H1 (cell line): Measurements from ENCODE around the gene GLE1. TPM values are rescaled to one million over a fixed set of nuclear protein-coding genes. Genes with fewer than 3 reads are reported as not detected.

Experiments
- CTCF ChIA-PET: fragments of 300-600 bp; sonication (Branson Sonifier 250); formaldehyde crosslinking; loops from one replicate; lab custom pipeline; 2021; ENCODE audit not compliant: partially characterized antibody; lab: Charles Lee
- POLR2A ChIA-PET: fragments of 300-600 bp; sonication (Branson Sonifier 250); formaldehyde crosslinking; loops from one replicate; lab custom pipeline; 2021; ENCODE audit warnings: inconsistent platforms; ENCODE audit not compliant: partially characterized antibody; lab: Charles Lee
- DNase-seq, 2 experiments: peaks; one replicate each; pipeline versions ENCODE4 v3.0.0 to v3.0.0-alpha.2; 2010 to 2022; ENCODE audit warnings: low spot score in 2 of 2, low read depth in 1 of 2, mixed read lengths in 1 of 2
- FAIRE-seq: peaks from 2 replicates; lab custom pipeline; 2011; peaks lifted over from hg19 to GRCh38; lab: Jason Lieb, UNC
- H2AFZ ChIP-seq: 2 replicates; pipeline ENCODE4 v1.8.1; 2012; ENCODE audit warnings: low read length, inconsistent platforms
- H2AK5ac ChIP-seq: 2 replicates; pipeline ENCODE4 v1.6.1; 2013; ENCODE audit warnings: low read depth, low read length
- H2BK120ac ChIP-seq: replicated peaks from 2 replicates; pipeline ENCODE3; 2013; ENCODE audit warnings: low read depth, low read length, inconsistent platforms
- H2BK12ac ChIP-seq: 2 replicates; pipeline ENCODE4 v1.6.1; 2013; ENCODE audit warnings: low read depth, low read length
- H2BK15ac ChIP-seq: 2 replicates; pipeline ENCODE4 v1.6.1; 2013; ENCODE audit warnings: low read length
- H2BK20ac ChIP-seq: 2 replicates; pipeline ENCODE4 v1.6.1; 2013; ENCODE audit warnings: low read length
- H2BK5ac ChIP-seq: 2 replicates; pipeline ENCODE4 v1.6.1; 2013; ENCODE audit warnings: low read depth, low read length
- H3K14ac ChIP-seq: 2 replicates; pipeline ENCODE4 v1.6.1; 2013; ENCODE audit warnings: inconsistent platforms; ENCODE audit not compliant: insufficient read length
- H3K18ac ChIP-seq: 2 replicates; pipeline ENCODE4 v1.6.1; 2013; ENCODE audit warnings: low read length; ENCODE audit errors: extremely low read depth
- H3K23ac ChIP-seq: 2 replicates; pipeline ENCODE4 v1.6.1; 2013; ENCODE audit warnings: inconsistent platforms; ENCODE audit not compliant: insufficient read length
- H3K23me2 ChIP-seq: 2 replicates; pipeline ENCODE4 v1.6.1; 2013; ENCODE audit warnings: low read depth, low read length
- H3K27ac ChIP-seq: 2 replicates; pipeline ENCODE4 v1.6.1; 2011; ENCODE audit warnings: low read depth, low read length, inconsistent platforms
- H3K27me3 ChIP-seq, 4 experiments: replicated peaks in 1 of 4; 1 replicate in 1 of 4; 2 replicates in 3 of 4; pipeline versions ENCODE4 v1.6.1 to v1.8.1; 2011 to 2013; ENCODE audit warnings: low read length in 3 of 4, mild to moderate bottlenecking in 3 of 4, inconsistent platforms in 2 of 4, mixed read lengths in 2 of 4, moderate library complexity in 1 of 4; ENCODE audit not compliant: control insufficient read depth in 3 of 4, insufficient read depth in 3 of 4; ENCODE audit errors: extremely low read depth in 1 of 4
- H3K36me3 ChIP-seq, 4 experiments: 2 replicates each; pipeline versions ENCODE4 v1.6.1 to v1.8.1; 2011 to 2013; ENCODE audit warnings: mild to moderate bottlenecking in 4 of 4, low read length in 3 of 4, moderate library complexity in 2 of 4, control low read depth in 1 of 4, inconsistent platforms in 1 of 4; ENCODE audit not compliant: insufficient read depth in 4 of 4, control insufficient read depth in 2 of 4
- H3K4ac ChIP-seq: replicated peaks from 2 replicates; pipeline ENCODE3; 2013; ENCODE audit warnings: low read length, low read depth, mixed read lengths, inconsistent platforms; ENCODE audit not compliant: insufficient read length
- H3K4me1 ChIP-seq, 4 experiments: replicated peaks in 1 of 4; 1 replicate in 1 of 4; 2 replicates in 3 of 4; pipeline versions ENCODE4 v1.6.1 to v1.8.1; 2011 to 2013; ENCODE audit warnings: low read length in 3 of 4, inconsistent platforms in 2 of 4, mixed read lengths in 1 of 4; ENCODE audit not compliant: insufficient read depth in 4 of 4, control insufficient read depth in 3 of 4
- H3K4me2 ChIP-seq, 2 experiments: 2 replicates each; pipeline versions ENCODE4 v1.6.1 to v1.8.1; 2011 to 2013; ENCODE audit warnings: low read depth in 2 of 2, low read length in 2 of 2, control low read depth in 1 of 2, inconsistent platforms in 1 of 2, mild to moderate bottlenecking in 1 of 2; ENCODE audit not compliant: insufficient read depth in 1 of 2
- H3K4me3 ChIP-seq, 4 experiments: fragments of 200-600, 300-600 bp in 1 of 4; sonication (generic), shearing (Covaris generic), sonication (Bioruptor Twin) in 1 of 4; 2 replicates each; pipeline versions ENCODE4 v1.5.1 to v1.8.1; 2011 to 2016; ENCODE audit warnings: low read length in 4 of 4, low read depth in 3 of 4, control low read depth in 2 of 4, inconsistent platforms in 2 of 4, mild to moderate bottlenecking in 2 of 4, mixed read lengths in 1 of 4, moderate library complexity in 1 of 4; ENCODE audit not compliant: insufficient read depth in 2 of 4; ENCODE audit errors: extremely low read depth in 1 of 4
- H3K56ac ChIP-seq: replicated peaks from 2 replicates; pipeline ENCODE3; 2013; ENCODE audit warnings: low read depth, mild to moderate bottlenecking, mixed read lengths, low read length, inconsistent platforms; ENCODE audit not compliant: insufficient read length
- H3K79me1 ChIP-seq: 2 replicates; pipeline ENCODE4 v1.6.1; 2013; ENCODE audit warnings: low read depth, low read length, control low read depth
- H3K79me2 ChIP-seq, 2 experiments: 2 replicates each; pipeline versions ENCODE4 v1.6.1 to v1.8.1; 2012 to 2013; ENCODE audit warnings: low read length in 2 of 2, mild to moderate bottlenecking in 2 of 2, inconsistent platforms in 1 of 2; ENCODE audit not compliant: insufficient read depth in 2 of 2, control insufficient read depth in 1 of 2
- H3K9ac ChIP-seq, 4 experiments: replicated peaks in 1 of 4; 1 replicate in 1 of 4; 2 replicates in 3 of 4; pipeline versions ENCODE4 v1.6.1 to v1.8.1; 2011 to 2013; ENCODE audit warnings: low read depth in 3 of 4, low read length in 3 of 4, control low read depth in 2 of 4, mild to moderate bottlenecking in 2 of 4, moderate library complexity in 2 of 4, inconsistent platforms in 1 of 4; ENCODE audit errors: extremely low read depth in 1 of 4
- H3K9me3 ChIP-seq, 2 experiments: 2 replicates each; pipeline versions ENCODE4 v1.6.1 to v1.8.1; 2012 to 2013; ENCODE audit warnings: mild to moderate bottlenecking in 2 of 2, moderate library complexity in 2 of 2, control low read depth in 1 of 2, inconsistent platforms in 1 of 2, low read depth in 1 of 2, low read length in 1 of 2, mixed read lengths in 1 of 2; ENCODE audit not compliant: insufficient read depth in 2 of 2
- H4K20me1 ChIP-seq, 2 experiments: replicated peaks in 1 of 2; 2 replicates each; pipeline versions ENCODE3 to v1.8.1; 2011 to 2013; ENCODE audit warnings: inconsistent platforms in 2 of 2, low read length in 2 of 2, mild to moderate bottlenecking in 1 of 2; ENCODE audit not compliant: insufficient read depth in 2 of 2, control insufficient read depth in 1 of 2
- H4K5ac ChIP-seq: 2 replicates; pipeline ENCODE4 v1.6.1; 2013; ENCODE audit warnings: low read length, low read depth, mixed read lengths, inconsistent platforms; ENCODE audit not compliant: insufficient read length
- H4K8ac ChIP-seq: 2 replicates; pipeline ENCODE4 v1.8.0; 2013; ENCODE audit warnings: mild to moderate bottlenecking, moderate library complexity, low read length, inconsistent platforms; ENCODE audit not compliant: insufficient read depth; ENCODE audit errors: extremely low read depth
- H4K91ac ChIP-seq: replicated peaks from 2 replicates; pipeline ENCODE3; 2013; ENCODE audit warnings: low read length, mixed read lengths, inconsistent platforms; ENCODE audit not compliant: insufficient read length
- JUN ChIP-seq: IDR thresholded peaks from 2 replicates; pipeline ENCODE4 v1.6.1; 2011; ENCODE audit warnings: low read depth, mild to moderate bottlenecking, improper control_type of control experiment, low read length
- RAD21 ChIP-seq, 2 experiments: IDR thresholded peaks in 1 of 2; conservative IDR thresholded peaks in 1 of 2; 2 replicates each; pipeline ENCODE4 v1.6.1; 2011; ENCODE audit warnings: low read depth in 2 of 2, low read length in 2 of 2, improper control_type of control experiment in 1 of 2, inconsistent platforms in 1 of 2, mild to moderate bottlenecking in 1 of 2, moderate library complexity in 1 of 2
- ZNF274 ChIP-seq: IDR thresholded peaks from 2 replicates; pipeline ENCODE4 v1.7.0; 2012; ENCODE audit warnings: low read length, borderline replicate concordance; ENCODE audit errors: extremely low read depth
- WGBS, 2 experiments: shearing (Covaris generic) in 1 of 2; methylation state at CpG; one replicate each; pipeline versions ENCODE4 v1.1.6 to v1.1.7; 2013 to 2015; ENCODE audit warnings: low lambda C conversion rate in 2 of 2, mixed read lengths in 2 of 2, inconsistent platforms in 1 of 2, low coverage in 1 of 2, missing lambda C conversion rate in 1 of 2; ENCODE audit not compliant: insufficient replicate concordance in 2 of 2, insufficient coverage in 1 of 2, insufficient read length in 1 of 2; ENCODE audit errors: extremely low coverage in 1 of 2, missing lambda C conversion rate in 1 of 2; 5-methylcytosine and 5-hydroxymethylcytosine counted together
- polyA plus RNA-seq, 7 experiments: library from polyadenylated mRNA; depleted of rRNA in 3 of 7; stranded (reverse) in 5 of 7; unstranded in 2 of 7; fragments of >200 nt in 5 of 7; fragments of 200-250 nt in 2 of 7; gene quantifications; 1 replicate in 5 of 7; 2 replicates in 1 of 7; 4 replicates in 1 of 7; pipeline versions ENCODE4 v1.2.1 to v1.2.3, GENCODE V29; 2011 to 2013; ENCODE audit warnings: missing spikeins in 2 of 7, mixed read lengths in 2 of 7
- total RNA-seq: library from RNA; stranded (reverse); fragmentation: NEBNext Ultra II Directional; extraction: Animal tissue kit (Norgen Biotek cat#: 25700); gene quantifications from 2 replicates; pipeline ENCODE4 v1.2.1, GENCODE V29; 2021
- TF ChIP-seq, protein P1 (sequence below), 3 experiments: IDR thresholded peaks; 1 replicate in 2 of 3; 2 replicates in 1 of 3; pipeline versions ENCODE4 v1.5.1 to v1.6.1; 2011; ENCODE audit warnings: low read length in 3 of 3, mild to moderate bottlenecking in 3 of 3, inconsistent platforms in 2 of 3, low read depth in 1 of 3, moderate library complexity in 1 of 3; ENCODE audit not compliant: insufficient read depth in 1 of 3; ENCODE audit errors: control extremely low read depth in 1 of 3

GLE1 gene
- total and polyA plus RNA-seq, 2 of the 8 experiments (the other 6 are each of a cell fraction or from before 2014, with no cell fraction given) = 9.6 to 14.9 TPM

DNA sequence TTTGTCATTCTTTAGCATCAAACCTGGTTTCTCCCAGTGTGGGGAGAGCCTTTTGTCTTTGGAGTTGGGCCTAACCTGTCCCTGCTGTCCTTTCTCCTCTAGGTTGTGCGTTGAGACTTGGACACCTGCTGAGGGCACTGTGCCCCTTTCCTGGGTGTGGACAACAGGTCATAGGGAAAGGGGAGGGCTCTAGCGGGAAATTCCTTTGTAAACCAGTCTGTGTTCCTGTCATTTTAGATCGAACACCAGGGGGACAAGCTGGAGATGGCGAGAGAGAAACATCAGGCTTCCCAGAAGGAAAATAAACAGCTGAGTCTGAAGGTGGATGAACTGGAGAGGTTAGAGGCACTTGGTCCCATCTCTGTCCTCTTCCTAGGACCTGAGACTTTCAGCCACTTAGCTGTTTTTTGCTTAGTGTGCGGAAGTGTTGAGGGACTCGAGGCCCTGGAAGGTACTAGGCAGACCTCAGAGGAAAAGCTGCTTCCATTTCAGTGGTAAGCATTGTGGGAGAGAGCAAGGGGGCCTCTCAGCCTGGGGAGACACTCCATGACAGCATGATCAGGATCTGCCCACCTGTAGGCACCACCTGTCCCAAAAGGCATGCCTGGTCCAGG is 8.6 kb upstream of the GLE1 start:
- Histone ChIP-seq H3K4me1 (no peaks in the 10 kb centered on the region), H3K18ac (no peak overlapping the region), H3K14ac (no peak overlapping the region), H4K20me1 (peaks cover 0 to 2% of the 10 kb centered on the region in 2 experiments), H3K56ac (no peak overlapping the region), H3K4ac (no peak overlapping the region), H3K27me3 (no peaks in the 10 kb centered on the region), H3K36me3 (peaks cover 0 to 7% (median 2%) of the 10 kb centered on the region in 4 experiments; a peak in 3 of 8 replicates), H2BK20ac (no peak overlapping the region), H2BK12ac (no peak overlapping the region), H3K27ac (no peak overlapping the region), H3K23ac (no peak overlapping the region), H2BK120ac (no peak overlapping the region), H3K23me2 (no peaks in the 10 kb centered on the region)
- DNase-seq = no peak
- CTCF ChIA-PET = interaction anchor here (0.7 to 4.5 kb wide), 7 partner anchors 12 to 133 kb away, joined by 3 to 32 read pairs (median 3); no protein-coding TSS in a partner anchor
- 73% methylated on average over 6 of the region's 6 CpGs; no CpG with 5 or more reads in 1 of the 2 experiments for WGBS, 2 experiments
- no peak for TF ChIP-seq ZNF274
- TF ChIP-seq, protein P1, sequence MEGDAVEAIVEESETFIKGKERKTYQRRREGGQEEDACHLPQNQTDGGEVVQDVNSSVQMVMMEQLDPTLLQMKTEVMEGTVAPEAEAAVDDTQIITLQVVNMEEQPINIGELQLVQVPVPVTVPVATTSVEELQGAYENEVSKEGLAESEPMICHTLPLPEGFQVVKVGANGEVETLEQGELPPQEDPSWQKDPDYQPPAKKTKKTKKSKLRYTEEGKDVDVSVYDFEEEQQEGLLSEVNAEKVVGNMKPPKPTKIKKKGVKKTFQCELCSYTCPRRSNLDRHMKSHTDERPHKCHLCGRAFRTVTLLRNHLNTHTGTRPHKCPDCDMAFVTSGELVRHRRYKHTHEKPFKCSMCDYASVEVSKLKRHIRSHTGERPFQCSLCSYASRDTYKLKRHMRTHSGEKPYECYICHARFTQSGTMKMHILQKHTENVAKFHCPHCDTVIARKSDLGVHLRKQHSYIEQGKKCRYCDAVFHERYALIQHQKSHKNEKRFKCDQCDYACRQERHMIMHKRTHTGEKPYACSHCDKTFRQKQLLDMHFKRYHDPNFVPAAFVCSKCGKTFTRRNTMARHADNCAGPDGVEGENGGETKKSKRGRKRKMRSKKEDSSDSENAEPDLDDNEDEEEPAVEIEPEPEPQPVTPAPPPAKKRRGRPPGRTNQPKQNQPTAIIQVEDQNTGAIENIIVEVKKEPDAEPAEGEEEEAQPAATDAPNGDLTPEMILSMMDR (IDR thresholded peaks at IDR 0.05; ENCODE audit: control extremely low read depth in 1 of 3, insufficient read depth in 1 of 3, low read depth in 1 of 3, low read length in 3 of 3) = peak in 2 of 3 experiments; percentile 10 to 17; a peak in 2 of 4 replicates
- TF ChIP-seq RAD21 (IDR thresholded peaks at IDR 0.05 in 1 of 2, conservative IDR thresholded peaks at IDR 0.05 in 1 of 2; ENCODE audit: low read depth in 2 of 2, low read length in 2 of 2) = peak; percentile 13 to 25; a peak in 2 of 4 replicates
- no peak for TF ChIP-seq JUN
- TF ChIP-seq, all 59 proteins: peak for 2
- no peak overlapping the region for H4K91ac ChIP-seq
- no peak overlapping the region for H4K5ac ChIP-seq
- no peak overlapping the region for H2AFZ ChIP-seq
- H3K79me1 ChIP-seq = no peaks in the 10 kb centered on the region
- no peak overlapping the region for H3K4me2 ChIP-seq
- no peak overlapping the region for H2BK15ac ChIP-seq
- POLR2A ChIA-PET = interaction anchor here (0.6 to 2.0 kb wide), 3 partner anchors 8 to 57 kb away, joined by 3 to 5 read pairs (median 5); partner anchors contain the start of genes GLE1 and SPTAN1
- H2BK5ac ChIP-seq = no peak overlapping the region
- no peak overlapping the region for H3K9ac ChIP-seq
- no peak overlapping the region for H3K4me3 ChIP-seq
- H4K8ac ChIP-seq = no peak overlapping the region
- H3K9me3 ChIP-seq = no peaks in the 10 kb centered on the region
- no peak for FAIRE-seq
- no peaks in the 10 kb centered on the region for H3K79me2 ChIP-seq
- no peak overlapping the region for H2AK5ac ChIP-seq
